GM18508 (cell line): ENCODE results near the gene FAM72B.
"Not testable (repeated sequence)": the region's sequence is repeated elsewhere in the genome, so short reads cannot be mapped to it uniquely, and the experiment has no call there.

Source experiments
- ATAC-seq: cut with Tn5 transposase; IDR thresholded peaks from one replicate; pipeline ENCODE4 v1.9.1; 2021; ENCODE audit warnings: moderate number of reproducible peaks; ENCODE audit not compliant: insufficient read depth, unreplicated experiment

FAM72B gene

GRCh38 chr1:121156958-121157603 is 27.1 kb downstream of the FAM72B start:
- not testable (repeated sequence) for ATAC-seq

- ATAC-seq = not testable (repeated sequence)
Measured at GRCh38 chr1:121155671-121156358, 28.3 kb downstream of the FAM72B start.

- ATAC-seq = not testable (repeated sequence)
Measured at GRCh38 chr1:121154811-121155210, 29.3 kb downstream of the FAM72B start.

- ATAC-seq = not testable (repeated sequence)
Measured at GRCh38 chr1:121152788-121153187, 31.4 kb downstream of the FAM72B start.

GRCh38 chr1:121151294-121151693 is 32.8 kb downstream of the FAM72B start:
- ATAC-seq = not testable (repeated sequence)

GRCh38 chr1:121148489-121149190 is 35.5 kb downstream of the FAM72B start:
- ATAC-seq = not testable (repeated sequence)

- ATAC-seq = not testable (repeated sequence)
Measured at GRCh38 chr1:121140393-121140792, 43.7 kb downstream of the FAM72B start.

GRCh38 chr1:121131494-121131893 is 52.6 kb downstream of the FAM72B start:
- not testable (repeated sequence) for ATAC-seq

GRCh38 chr1:121118480-121118824 is 65.7 kb downstream of the FAM72B start:
- not testable (repeated sequence) for ATAC-seq
